Chondrocyte (in vitro differentiated cells): ENCODE measurements around the gene KCNQ5. TPM values are rescaled to one million over a fixed set of nuclear protein-coding genes. Genes with fewer than 3 reads are reported as not detected.

Experiments
- DNase-seq: peaks from one replicate; pipeline ENCODE4 v3.0.0; 2021; ENCODE audit warnings: mixed read lengths, low spot score
- H3K27ac Mint-ChIP-seq: one replicate; pipeline ENCODE4 v1.8.0; 2021; ENCODE audit warnings: mild to moderate bottlenecking, moderate library complexity, mixed read lengths; ENCODE audit not compliant: unreplicated experiment
- H3K27me3 Mint-ChIP-seq: 2 replicates; pipeline ENCODE4 v1.8.0; 2021; ENCODE audit warnings: low read depth, mixed read lengths
- H3K36me3 Mint-ChIP-seq: 2 replicates; pipeline ENCODE4 v1.8.0; 2021; ENCODE audit warnings: low read depth, mixed read lengths
- H3K4me1 Mint-ChIP-seq: 2 replicates; pipeline ENCODE4 v1.8.0; 2021; ENCODE audit warnings: low read depth, mild to moderate bottlenecking, mixed read lengths
- H3K4me3 Mint-ChIP-seq: one replicate; pipeline ENCODE4 v1.8.0; 2021; ENCODE audit warnings: mild to moderate bottlenecking, moderate library complexity, mixed read lengths; ENCODE audit not compliant: unreplicated experiment
- H3K9me3 Mint-ChIP-seq: 2 replicates; pipeline ENCODE4 v1.8.0; 2021; ENCODE audit warnings: low read depth, mixed read lengths
- total RNA-seq: library from RNA; stranded (reverse); gene quantifications from 3 replicates; pipeline ENCODE4 v1.2.1, GENCODE V29; 2021
- TF ChIP-seq, protein P1 (sequence below): fragments of 200-600 bp; sonication (generic); IDR thresholded peaks from 2 replicates; pipeline ENCODE4 v1.5.0; 2021; ENCODE audit warnings: antibody characterized with exemption, mild to moderate bottlenecking, moderate library complexity

Gene KCNQ5
- total RNA-seq, 1 donor from 2014 or later: 4.1 TPM

DNA sequence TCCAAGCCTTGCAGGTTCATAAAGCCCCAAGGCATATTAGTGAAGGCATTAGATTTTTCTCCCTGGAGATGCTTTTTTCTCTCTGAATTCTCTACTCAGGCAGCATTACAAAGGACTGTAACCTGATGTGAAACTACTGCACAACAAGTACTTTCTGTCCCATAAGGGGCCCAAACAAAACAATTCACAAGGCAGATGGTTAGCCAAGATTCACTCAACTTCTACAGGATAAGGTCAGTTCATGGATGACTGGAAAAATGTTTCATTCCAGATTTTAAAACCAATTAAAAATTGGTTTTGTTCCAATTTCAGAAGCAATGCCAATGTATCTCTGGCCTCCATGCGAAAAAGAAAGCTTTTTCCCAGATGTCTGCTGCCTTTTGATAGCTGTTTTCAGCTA, 421.6 kb downstream of the KCNQ5 start:
- no peak overlapping the region for H3K4me3 Mint-ChIP-seq
- peaks cover 8% of the 10 kb centered on the region for H3K36me3 Mint-ChIP-seq
- peaks cover 5% of the 10 kb centered on the region for H3K27me3 Mint-ChIP-seq
- H3K4me1 Mint-ChIP-seq: peaks cover 27% of the 10 kb centered on the region
- no peak overlapping the region for H3K27ac Mint-ChIP-seq
- no peak for DNase-seq
- H3K9me3 Mint-ChIP-seq: peaks cover 20% of the 10 kb centered on the region
- TF ChIP-seq, protein P1, sequence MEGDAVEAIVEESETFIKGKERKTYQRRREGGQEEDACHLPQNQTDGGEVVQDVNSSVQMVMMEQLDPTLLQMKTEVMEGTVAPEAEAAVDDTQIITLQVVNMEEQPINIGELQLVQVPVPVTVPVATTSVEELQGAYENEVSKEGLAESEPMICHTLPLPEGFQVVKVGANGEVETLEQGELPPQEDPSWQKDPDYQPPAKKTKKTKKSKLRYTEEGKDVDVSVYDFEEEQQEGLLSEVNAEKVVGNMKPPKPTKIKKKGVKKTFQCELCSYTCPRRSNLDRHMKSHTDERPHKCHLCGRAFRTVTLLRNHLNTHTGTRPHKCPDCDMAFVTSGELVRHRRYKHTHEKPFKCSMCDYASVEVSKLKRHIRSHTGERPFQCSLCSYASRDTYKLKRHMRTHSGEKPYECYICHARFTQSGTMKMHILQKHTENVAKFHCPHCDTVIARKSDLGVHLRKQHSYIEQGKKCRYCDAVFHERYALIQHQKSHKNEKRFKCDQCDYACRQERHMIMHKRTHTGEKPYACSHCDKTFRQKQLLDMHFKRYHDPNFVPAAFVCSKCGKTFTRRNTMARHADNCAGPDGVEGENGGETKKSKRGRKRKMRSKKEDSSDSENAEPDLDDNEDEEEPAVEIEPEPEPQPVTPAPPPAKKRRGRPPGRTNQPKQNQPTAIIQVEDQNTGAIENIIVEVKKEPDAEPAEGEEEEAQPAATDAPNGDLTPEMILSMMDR: no peak

DNA sequence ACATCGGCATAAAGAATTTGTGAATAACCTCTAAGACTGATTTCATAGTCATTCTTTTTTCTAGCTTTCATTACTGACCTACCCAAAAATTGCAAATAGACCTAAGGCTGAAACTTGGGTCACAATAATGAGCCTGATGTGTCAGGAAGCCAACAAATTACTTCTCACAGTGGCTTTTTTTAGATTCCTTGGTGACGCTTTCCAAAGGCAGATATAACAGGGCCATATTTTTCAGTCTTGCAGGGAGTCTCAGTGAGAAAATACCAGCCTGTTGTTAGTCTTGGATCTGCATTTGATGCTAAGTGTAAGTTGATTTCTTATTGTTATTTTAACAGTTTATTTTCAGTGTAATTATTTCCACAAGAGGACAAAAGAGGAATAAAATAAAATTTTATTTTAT, 423.7 kb downstream of the KCNQ5 start:
- DNase-seq: no peak
- H3K4me1 Mint-ChIP-seq: peaks cover 27% of the 10 kb centered on the region
- H3K27ac Mint-ChIP-seq: no peak overlapping the region
- TF ChIP-seq, protein P1: no peak
- peaks cover under 1% of the 10 kb centered on the region for H3K9me3 Mint-ChIP-seq
- H3K27me3 Mint-ChIP-seq: peaks cover 5% of the 10 kb centered on the region
- H3K4me3 Mint-ChIP-seq: no peak overlapping the region
- peaks cover 1% of the 10 kb centered on the region for H3K36me3 Mint-ChIP-seq

DNA sequence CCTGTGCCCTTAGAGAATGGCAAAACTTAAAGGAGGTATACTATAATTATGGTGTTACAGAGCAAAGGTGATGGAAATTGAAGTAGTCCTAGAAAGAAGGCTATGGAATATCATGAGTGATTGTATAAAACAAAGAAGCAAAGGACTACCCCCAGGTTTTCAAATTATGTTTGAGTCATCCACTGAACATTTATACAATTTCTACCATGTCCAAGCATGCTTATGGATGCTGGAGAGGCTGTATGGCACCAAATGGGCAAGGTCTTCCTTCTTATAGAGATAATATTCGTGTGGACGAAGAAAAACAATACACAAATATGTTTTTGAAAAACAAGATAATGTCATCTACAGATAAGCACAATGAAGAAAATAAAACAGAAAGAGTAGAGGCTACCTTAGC, 425.9 kb downstream of the KCNQ5 start:
- DNase-seq: no peak
- no peaks in the 10 kb centered on the region for H3K36me3 Mint-ChIP-seq
- TF ChIP-seq, protein P1: no peak
- no peaks in the 10 kb centered on the region for H3K9me3 Mint-ChIP-seq
- no peak overlapping the region for H3K4me3 Mint-ChIP-seq
- H3K4me1 Mint-ChIP-seq: peaks cover 27% of the 10 kb centered on the region
- no peak overlapping the region for H3K27ac Mint-ChIP-seq
- H3K27me3 Mint-ChIP-seq: peaks cover 5% of the 10 kb centered on the region

DNA sequence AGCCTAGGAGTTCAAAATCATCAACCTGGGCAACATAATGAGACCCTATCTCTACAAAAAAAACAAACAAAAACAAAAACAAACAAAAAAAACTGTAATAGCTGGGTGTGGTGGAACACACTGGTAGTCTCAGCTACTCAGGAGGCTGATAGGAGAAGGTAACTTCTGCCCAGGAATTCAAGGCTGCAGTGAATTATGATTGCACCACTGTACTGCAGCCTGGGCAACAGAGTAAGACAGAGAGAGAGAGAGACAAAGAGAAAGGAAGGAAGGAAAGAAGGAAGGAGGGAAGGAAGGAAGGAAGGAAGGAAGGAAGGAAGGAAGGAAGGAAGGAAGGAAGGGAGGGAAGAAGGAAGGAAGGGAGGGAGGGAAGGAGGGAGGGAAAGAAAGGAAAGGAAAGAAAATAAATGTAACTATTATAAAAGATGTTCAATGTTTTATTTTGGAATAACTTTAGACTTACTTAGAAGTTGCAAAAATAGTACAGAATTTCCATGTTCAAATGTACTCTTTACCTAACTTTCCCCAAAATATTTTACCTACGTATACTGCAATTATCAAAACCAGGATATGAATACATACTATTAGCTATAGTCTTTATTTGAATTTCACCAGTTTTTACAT, 428.2 kb downstream of the KCNQ5 start:
- DNase-seq: no peak
- no peaks in the 10 kb centered on the region for H3K36me3 Mint-ChIP-seq
- H3K4me1 Mint-ChIP-seq: peaks cover 10% of the 10 kb centered on the region
- no peaks in the 10 kb centered on the region for H3K9me3 Mint-ChIP-seq
- H3K27me3 Mint-ChIP-seq: peaks cover 5% of the 10 kb centered on the region
- TF ChIP-seq, protein P1: no peak
- no peak overlapping the region for H3K4me3 Mint-ChIP-seq
- H3K27ac Mint-ChIP-seq: no peak overlapping the region

DNA sequence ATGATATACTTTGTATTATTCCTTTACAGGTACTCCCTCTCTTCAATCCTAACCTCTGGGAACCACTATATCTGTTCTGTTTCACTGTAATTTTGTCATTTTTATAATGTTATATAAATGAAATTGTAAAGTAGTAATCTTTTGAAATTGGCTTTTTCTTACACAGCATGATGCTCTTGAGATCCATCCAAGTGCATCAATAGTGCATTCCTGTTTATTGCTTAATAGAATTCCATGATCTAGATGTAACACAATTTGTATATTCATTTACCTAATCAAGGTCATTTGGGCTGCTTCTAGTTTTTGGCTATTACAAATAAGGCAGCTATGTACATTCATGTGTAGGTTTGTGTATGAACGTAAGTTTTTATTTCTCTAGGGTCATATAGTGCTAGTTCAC, 428.8 kb downstream of the KCNQ5 start:
- no peaks in the 10 kb centered on the region for H3K36me3 Mint-ChIP-seq
- TF ChIP-seq, protein P1: no peak
- H3K27me3 Mint-ChIP-seq: peaks cover 5% of the 10 kb centered on the region
- DNase-seq: no peak
- no peak overlapping the region for H3K27ac Mint-ChIP-seq
- peaks cover 4% of the 10 kb centered on the region for H3K4me1 Mint-ChIP-seq
- no peak overlapping the region for H3K4me3 Mint-ChIP-seq
- H3K9me3 Mint-ChIP-seq: no peaks in the 10 kb centered on the region
